Loucy (cell line): ENCODE data around the gene POFUT1.

ENCODE experiments used
- H2AFZ ChIP-seq: fragments of 200-600 bp; sonication (generic); 2 replicates; pipeline ENCODE4 v1.6.0; 2016; ENCODE audit warnings: antibody characterized with exemption, mild to moderate bottlenecking, low read length, moderate library complexity
- H3F3A ChIP-seq: fragments of 200-600 bp; 2 replicates; pipeline ENCODE4 v1.6.0; 2016; ENCODE audit warnings: antibody characterized with exemption, low read depth, mild to moderate bottlenecking
- H3K27me3 ChIP-seq: fragments of 200-600 bp; sonication (generic); 2 replicates; pipeline ENCODE4 v1.6.1; 2014; ENCODE audit warnings: low read length, mild to moderate bottlenecking; ENCODE audit not compliant: insufficient read depth, poor library complexity, severe bottlenecking
- H3K36me3 ChIP-seq: fragments of 200-600 bp; sonication (generic); 2 replicates; pipeline ENCODE4 v1.6.1; 2016; ENCODE audit warnings: low read length; ENCODE audit not compliant: insufficient read depth
- H3K4me1 ChIP-seq: fragments of 200-600 bp; sonication (generic); 2 replicates; pipeline ENCODE4 v1.5.1; 2014; ENCODE audit warnings: low read length, mild to moderate bottlenecking; ENCODE audit not compliant: insufficient read depth, poor library complexity, severe bottlenecking
- H3K4me2 ChIP-seq: fragments of 200-600 bp; sonication (generic); 2 replicates; pipeline ENCODE4 v1.6.0; 2014; ENCODE audit warnings: antibody characterized with exemption, low read length, low read depth, mild to moderate bottlenecking; ENCODE audit not compliant: poor library complexity, severe bottlenecking
- H3K4me3 ChIP-seq: fragments of 200-600 bp; sonication (generic); 2 replicates; pipeline ENCODE4 v1.5.1; 2014; ENCODE audit warnings: low read length, mild to moderate bottlenecking, mixed read lengths; ENCODE audit not compliant: poor library complexity, severe bottlenecking
- H3K79me2 ChIP-seq: fragments of 200-600 bp; sonication (generic); 2 replicates; pipeline ENCODE4 v1.6.1; 2014; ENCODE audit warnings: low read length; ENCODE audit not compliant: insufficient read depth
- H3K9ac ChIP-seq: fragments of 200-600 bp; sonication (generic); 2 replicates; pipeline ENCODE4 v1.6.0; 2014; ENCODE audit warnings: mild to moderate bottlenecking, low read depth, low read length, moderate library complexity; ENCODE audit not compliant: poor library complexity, severe bottlenecking
- H3K9me2 ChIP-seq: fragments of 200-600 bp; sonication (generic); replicated peaks from 2 replicates; pipeline ENCODE4 v1.6.1; 2016; ENCODE audit warnings: low read depth, low read length, mixed read lengths
- H3K9me3 ChIP-seq: fragments of 200-600 bp; sonication (generic); 2 replicates; pipeline ENCODE4 v1.6.1; 2014; ENCODE audit warnings: mild to moderate bottlenecking, antibody characterized with exemption, low read length, low read depth; ENCODE audit not compliant: insufficient read depth
- H4K20me1 ChIP-seq: fragments of 200-600 bp; sonication (generic); 2 replicates; pipeline ENCODE4 v1.6.0; 2014; ENCODE audit warnings: antibody characterized with exemption, low read length, mild to moderate bottlenecking; ENCODE audit not compliant: insufficient read depth, poor library complexity, severe bottlenecking
- CTCF ChIP-seq: fragments of 200-600 bp; sonication (generic); conservative IDR thresholded peaks from 2 replicates; pipeline ENCODE4 v1.5.1; 2014; ENCODE audit warnings: mild to moderate bottlenecking, antibody characterized with exemption, low read length
- EZH2phosphoT487 ChIP-seq: fragments of 200-600 bp; IDR thresholded peaks from 2 replicates; pipeline ENCODE4 v1.6.1; 2018; ENCODE audit warnings: antibody characterized with exemption, mild to moderate bottlenecking, moderate library complexity, borderline replicate concordance

POFUT1 gene

GRCh38 chr20:32215729-32216128 is 8.0 kb downstream of the POFUT1 start:
- H3K79me2 ChIP-seq: 0 out of 2 replicates have a peak, but pooled peaks cover 11% of the 10 kb centered on the region
- no peak for TF ChIP-seq EZH2phosphoT487
- TF ChIP-seq CTCF: no peak
- peaks cover 36% of the 10 kb centered on the region; the same call in 1 of the 2 replicates for H3K36me3 ChIP-seq
- no peaks in the 10 kb centered on the region for H4K20me1 ChIP-seq
- no peak overlapping the region for H3K9ac ChIP-seq
- no peak overlapping the region for H3K4me2 ChIP-seq
- H3K27me3 ChIP-seq: no peaks in the 10 kb centered on the region
- no peaks in the 10 kb centered on the region for H3F3A ChIP-seq
- no peaks in the 10 kb centered on the region for H3K9me2 ChIP-seq
- H3K4me3 ChIP-seq: no peak overlapping the region
- H3K4me1 ChIP-seq: peaks cover 4% of the 10 kb centered on the region
- H2AFZ ChIP-seq: no peak overlapping the region
- H3K9me3 ChIP-seq: no peaks in the 10 kb centered on the region

GRCh38 chr20:32216179-32217142 is 8.8 kb downstream of the POFUT1 start:
- 0 out of 2 replicates have a peak, but pooled peaks cover 9% of the 10 kb centered on the region for H3K79me2 ChIP-seq
- H3K36me3 ChIP-seq: peaks cover 44% of the 10 kb centered on the region; the same call in 1 of the 2 replicates
- H3K4me2 ChIP-seq: no peak overlapping the region
- no peak overlapping the region for H3K9ac ChIP-seq
- H3K4me3 ChIP-seq: no peak overlapping the region
- no peaks in the 10 kb centered on the region for H3K27me3 ChIP-seq
- H4K20me1 ChIP-seq: no peaks in the 10 kb centered on the region
- no peaks in the 10 kb centered on the region for H3F3A ChIP-seq
- H3K4me1 ChIP-seq: no peaks in the 10 kb centered on the region
- H3K9me3 ChIP-seq: no peaks in the 10 kb centered on the region
- H3K9me2 ChIP-seq: no peaks in the 10 kb centered on the region
- TF ChIP-seq CTCF (no peak), EZH2phosphoT487 (no peak)
- no peak overlapping the region for H2AFZ ChIP-seq

DNA sequence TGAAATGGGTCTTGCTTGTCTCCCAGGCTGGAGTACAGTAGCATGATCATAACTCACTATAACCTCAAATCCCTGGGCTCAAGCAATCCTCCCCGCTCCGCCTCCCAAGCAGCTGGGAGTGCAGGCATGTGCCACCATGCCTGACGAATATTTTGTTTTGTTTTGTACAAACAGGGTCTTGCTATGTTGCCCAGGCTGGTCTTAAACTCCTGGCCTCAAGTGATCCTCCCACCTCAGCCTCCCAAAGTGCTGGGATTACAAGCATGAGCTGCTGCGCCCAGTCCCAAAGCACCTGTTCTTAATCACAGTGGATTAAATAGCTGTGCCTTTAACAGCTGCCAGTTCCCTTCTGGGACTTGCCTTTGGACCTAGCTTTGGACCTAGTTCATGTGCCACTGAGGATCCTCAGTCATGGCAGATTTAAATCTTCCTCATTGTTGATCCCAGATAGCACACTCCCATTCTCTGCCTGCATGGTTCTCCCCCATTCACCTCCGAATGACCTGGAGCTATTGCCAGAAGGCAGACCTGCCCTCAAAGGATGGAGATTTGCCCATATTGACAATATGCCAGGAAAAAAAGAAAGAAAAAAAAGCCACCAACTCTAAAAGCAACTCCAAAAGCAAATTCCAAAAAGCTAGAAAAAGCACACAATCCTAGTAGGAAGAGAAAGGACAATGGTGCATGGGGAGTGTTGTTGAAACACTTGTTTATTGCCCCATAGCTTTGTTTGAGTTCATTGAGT is 10.6 kb downstream of the POFUT1 start:
- H3K27me3 ChIP-seq: no peaks in the 10 kb centered on the region
- H3F3A ChIP-seq: no peaks in the 10 kb centered on the region
- H3K79me2 ChIP-seq: no peaks in the 10 kb centered on the region
- no peak overlapping the region for H3K4me3 ChIP-seq
- no peak overlapping the region for H3K9ac ChIP-seq
- no peaks in the 10 kb centered on the region for H3K4me1 ChIP-seq
- peaks cover 55% of the 10 kb centered on the region; the same call in 1 of the 2 replicates for H3K36me3 ChIP-seq
- H4K20me1 ChIP-seq: no peaks in the 10 kb centered on the region
- TF ChIP-seq CTCF (no peak), EZH2phosphoT487 (no peak)
- H3K9me3 ChIP-seq: no peaks in the 10 kb centered on the region
- H3K4me2 ChIP-seq: no peak overlapping the region
- no peaks in the 10 kb centered on the region for H3K9me2 ChIP-seq
- no peak overlapping the region for H2AFZ ChIP-seq
